H1 (cell line): ENCODE measurements around the gene CMSS1. TPM values are rescaled to one million over a fixed set of nuclear protein-coding genes. Genes with fewer than 3 reads are reported as not detected.

Source experiments
- CTCF ChIA-PET: fragments of 300-600 bp; sonication (Branson Sonifier 250); formaldehyde crosslinking; loops from one replicate; lab custom pipeline; 2021; ENCODE audit not compliant: partially characterized antibody; lab: Charles Lee
- POLR2A ChIA-PET: fragments of 300-600 bp; sonication (Branson Sonifier 250); formaldehyde crosslinking; loops from one replicate; lab custom pipeline; 2021; ENCODE audit warnings: inconsistent platforms; ENCODE audit not compliant: partially characterized antibody; lab: Charles Lee
- DNase-seq, 2 experiments: peaks; one replicate each; pipeline versions ENCODE4 v3.0.0 to v3.0.0-alpha.2; 2010 to 2022; ENCODE audit warnings: low spot score in 2 of 2, low read depth in 1 of 2, mixed read lengths in 1 of 2
- FAIRE-seq: peaks from 2 replicates; lab custom pipeline; 2011; peaks lifted over from hg19 to GRCh38; lab: Jason Lieb, UNC
- H2AFZ ChIP-seq: 2 replicates; pipeline ENCODE4 v1.8.1; 2012; ENCODE audit warnings: low read length, inconsistent platforms
- H2AK5ac ChIP-seq: 2 replicates; pipeline ENCODE4 v1.6.1; 2013; ENCODE audit warnings: low read depth, low read length
- H2BK120ac ChIP-seq: replicated peaks from 2 replicates; pipeline ENCODE3; 2013; ENCODE audit warnings: low read depth, low read length, inconsistent platforms
- H2BK12ac ChIP-seq: 2 replicates; pipeline ENCODE4 v1.6.1; 2013; ENCODE audit warnings: low read depth, low read length
- H2BK15ac ChIP-seq: 2 replicates; pipeline ENCODE4 v1.6.1; 2013; ENCODE audit warnings: low read length
- H2BK20ac ChIP-seq: 2 replicates; pipeline ENCODE4 v1.6.1; 2013; ENCODE audit warnings: low read length
- H2BK5ac ChIP-seq: 2 replicates; pipeline ENCODE4 v1.6.1; 2013; ENCODE audit warnings: low read depth, low read length
- H3K14ac ChIP-seq: 2 replicates; pipeline ENCODE4 v1.6.1; 2013; ENCODE audit warnings: inconsistent platforms; ENCODE audit not compliant: insufficient read length
- H3K18ac ChIP-seq: 2 replicates; pipeline ENCODE4 v1.6.1; 2013; ENCODE audit warnings: low read length; ENCODE audit errors: extremely low read depth
- H3K23ac ChIP-seq: 2 replicates; pipeline ENCODE4 v1.6.1; 2013; ENCODE audit warnings: inconsistent platforms; ENCODE audit not compliant: insufficient read length
- H3K23me2 ChIP-seq: 2 replicates; pipeline ENCODE4 v1.6.1; 2013; ENCODE audit warnings: low read depth, low read length
- H3K27ac ChIP-seq: 2 replicates; pipeline ENCODE4 v1.6.1; 2011; ENCODE audit warnings: low read depth, low read length, inconsistent platforms
- H3K27me3 ChIP-seq, 4 experiments: replicated peaks in 1 of 4; 1 replicate in 1 of 4; 2 replicates in 3 of 4; pipeline versions ENCODE4 v1.6.1 to v1.8.1; 2011 to 2013; ENCODE audit warnings: low read length in 3 of 4, mild to moderate bottlenecking in 3 of 4, inconsistent platforms in 2 of 4, mixed read lengths in 2 of 4, moderate library complexity in 1 of 4; ENCODE audit not compliant: control insufficient read depth in 3 of 4, insufficient read depth in 3 of 4; ENCODE audit errors: extremely low read depth in 1 of 4
- H3K36me3 ChIP-seq, 4 experiments: 2 replicates each; pipeline versions ENCODE4 v1.6.1 to v1.8.1; 2011 to 2013; ENCODE audit warnings: mild to moderate bottlenecking in 4 of 4, low read length in 3 of 4, moderate library complexity in 2 of 4, control low read depth in 1 of 4, inconsistent platforms in 1 of 4; ENCODE audit not compliant: insufficient read depth in 4 of 4, control insufficient read depth in 2 of 4
- H3K4ac ChIP-seq: replicated peaks from 2 replicates; pipeline ENCODE3; 2013; ENCODE audit warnings: low read length, low read depth, mixed read lengths, inconsistent platforms; ENCODE audit not compliant: insufficient read length
- H3K4me1 ChIP-seq, 4 experiments: replicated peaks in 1 of 4; 1 replicate in 1 of 4; 2 replicates in 3 of 4; pipeline versions ENCODE4 v1.6.1 to v1.8.1; 2011 to 2013; ENCODE audit warnings: low read length in 3 of 4, inconsistent platforms in 2 of 4, mixed read lengths in 1 of 4; ENCODE audit not compliant: insufficient read depth in 4 of 4, control insufficient read depth in 3 of 4
- H3K4me2 ChIP-seq, 2 experiments: 2 replicates each; pipeline versions ENCODE4 v1.6.1 to v1.8.1; 2011 to 2013; ENCODE audit warnings: low read depth in 2 of 2, low read length in 2 of 2, control low read depth in 1 of 2, inconsistent platforms in 1 of 2, mild to moderate bottlenecking in 1 of 2; ENCODE audit not compliant: insufficient read depth in 1 of 2
- H3K4me3 ChIP-seq, 4 experiments: fragments of 200-600, 300-600 bp in 1 of 4; sonication (generic), shearing (Covaris generic), sonication (Bioruptor Twin) in 1 of 4; 2 replicates each; pipeline versions ENCODE4 v1.5.1 to v1.8.1; 2011 to 2016; ENCODE audit warnings: low read length in 4 of 4, low read depth in 3 of 4, control low read depth in 2 of 4, inconsistent platforms in 2 of 4, mild to moderate bottlenecking in 2 of 4, mixed read lengths in 1 of 4, moderate library complexity in 1 of 4; ENCODE audit not compliant: insufficient read depth in 2 of 4; ENCODE audit errors: extremely low read depth in 1 of 4
- H3K56ac ChIP-seq: replicated peaks from 2 replicates; pipeline ENCODE3; 2013; ENCODE audit warnings: low read depth, mild to moderate bottlenecking, mixed read lengths, low read length, inconsistent platforms; ENCODE audit not compliant: insufficient read length
- H3K79me1 ChIP-seq: 2 replicates; pipeline ENCODE4 v1.6.1; 2013; ENCODE audit warnings: low read depth, low read length, control low read depth
- H3K79me2 ChIP-seq, 2 experiments: 2 replicates each; pipeline versions ENCODE4 v1.6.1 to v1.8.1; 2012 to 2013; ENCODE audit warnings: low read length in 2 of 2, mild to moderate bottlenecking in 2 of 2, inconsistent platforms in 1 of 2; ENCODE audit not compliant: insufficient read depth in 2 of 2, control insufficient read depth in 1 of 2
- H3K9ac ChIP-seq, 4 experiments: replicated peaks in 1 of 4; 1 replicate in 1 of 4; 2 replicates in 3 of 4; pipeline versions ENCODE4 v1.6.1 to v1.8.1; 2011 to 2013; ENCODE audit warnings: low read depth in 3 of 4, low read length in 3 of 4, control low read depth in 2 of 4, mild to moderate bottlenecking in 2 of 4, moderate library complexity in 2 of 4, inconsistent platforms in 1 of 4; ENCODE audit errors: extremely low read depth in 1 of 4
- H3K9me3 ChIP-seq, 2 experiments: 2 replicates each; pipeline versions ENCODE4 v1.6.1 to v1.8.1; 2012 to 2013; ENCODE audit warnings: mild to moderate bottlenecking in 2 of 2, moderate library complexity in 2 of 2, control low read depth in 1 of 2, inconsistent platforms in 1 of 2, low read depth in 1 of 2, low read length in 1 of 2, mixed read lengths in 1 of 2; ENCODE audit not compliant: insufficient read depth in 2 of 2
- H4K20me1 ChIP-seq, 2 experiments: replicated peaks in 1 of 2; 2 replicates each; pipeline versions ENCODE3 to v1.8.1; 2011 to 2013; ENCODE audit warnings: inconsistent platforms in 2 of 2, low read length in 2 of 2, mild to moderate bottlenecking in 1 of 2; ENCODE audit not compliant: insufficient read depth in 2 of 2, control insufficient read depth in 1 of 2
- H4K5ac ChIP-seq: 2 replicates; pipeline ENCODE4 v1.6.1; 2013; ENCODE audit warnings: low read length, low read depth, mixed read lengths, inconsistent platforms; ENCODE audit not compliant: insufficient read length
- H4K8ac ChIP-seq: 2 replicates; pipeline ENCODE4 v1.8.0; 2013; ENCODE audit warnings: mild to moderate bottlenecking, moderate library complexity, low read length, inconsistent platforms; ENCODE audit not compliant: insufficient read depth; ENCODE audit errors: extremely low read depth
- H4K91ac ChIP-seq: replicated peaks from 2 replicates; pipeline ENCODE3; 2013; ENCODE audit warnings: low read length, mixed read lengths, inconsistent platforms; ENCODE audit not compliant: insufficient read length
- SIX5 ChIP-seq: IDR thresholded peaks from 2 replicates; pipeline ENCODE4 v1.6.1; 2011; ENCODE audit warnings: mild to moderate bottlenecking, low read depth, low read length
- polyA plus RNA-seq, 7 experiments: library from polyadenylated mRNA; depleted of rRNA in 3 of 7; stranded (reverse) in 5 of 7; unstranded in 2 of 7; fragments of >200 nt in 5 of 7; fragments of 200-250 nt in 2 of 7; gene quantifications; 1 replicate in 5 of 7; 2 replicates in 1 of 7; 4 replicates in 1 of 7; pipeline versions ENCODE4 v1.2.1 to v1.2.3, GENCODE V29; 2011 to 2013; ENCODE audit warnings: missing spikeins in 2 of 7, mixed read lengths in 2 of 7
- total RNA-seq: library from RNA; stranded (reverse); fragmentation: NEBNext Ultra II Directional; extraction: Animal tissue kit (Norgen Biotek cat#: 25700); gene quantifications from 2 replicates; pipeline ENCODE4 v1.2.1, GENCODE V29; 2021

CMSS1 gene
- total and polyA plus RNA-seq, 2 of the 8 experiments (the other 6 are each of a cell fraction or from before 2014, with no cell fraction given), result 15.2 to 75.1 TPM

GRCh38 chr3:100104817-100105413, 287.3 kb downstream of the CMSS1 start:
- CTCF ChIA-PET, result interaction anchor here (0.6 to 3.3 kb wide), 9 partner anchors 11 to 273 kb away, joined by 3 to 11 read pairs (median 3); no protein-coding TSS in a partner anchor
- H3K27ac ChIP-seq, result no peak overlapping the region

More at GRCh38 chr3:100104817-100105413, 287.3 kb downstream of the CMSS1 start:
- no peaks in the 10 kb centered on the region for H3K79me1 ChIP-seq
- DNase-seq (no peak), FAIRE-seq (no peak)
- no peaks in the 10 kb centered on the region for H4K20me1 ChIP-seq
- no peak overlapping the region for H3K23ac ChIP-seq
- POLR2A ChIA-PET, result interaction anchor here (0.9 to 1.0 kb wide), 2 partner anchors 155 to 156 kb away, joined by 3 to 4 read pairs; partner anchors contain the start of gene TBC1D23
- no peaks in the 10 kb centered on the region for H3K36me3 ChIP-seq
- no peak overlapping the region for H3K14ac ChIP-seq
- no peak overlapping the region for H2BK12ac ChIP-seq
- no peak overlapping the region for H4K91ac ChIP-seq
- H2AK5ac ChIP-seq, result no peak overlapping the region
- H3K4me1 ChIP-seq, result peaks cover 0 to 2% (median 0%) of the 10 kb centered on the region in 4 experiments; a peak in 1 of 7 replicates
- H2BK15ac ChIP-seq, result no peak overlapping the region
- no peak overlapping the region for H2AFZ ChIP-seq
- no peak overlapping the region for H2BK20ac ChIP-seq
- no peak overlapping the region for H3K9ac ChIP-seq
- H3K27me3 ChIP-seq, result no peaks in the 10 kb centered on the region
- H3K9me3 ChIP-seq, result no peaks in the 10 kb centered on the region
- no peak overlapping the region for H3K18ac ChIP-seq
- no peak for TF ChIP-seq SIX5
- H2BK5ac ChIP-seq, result no peak overlapping the region
- no peaks in the 10 kb centered on the region for H3K79me2 ChIP-seq
- H3K56ac ChIP-seq, result no peak overlapping the region
- no peak overlapping the region for H3K4me2 ChIP-seq
- H4K8ac ChIP-seq, result no peak overlapping the region
- peak overlapping the region; percentile 48 for H4K5ac ChIP-seq
- no peak overlapping the region for H3K4me3 ChIP-seq
- H3K4ac ChIP-seq, result no peak overlapping the region
- no peaks in the 10 kb centered on the region; the same call in 1 of the 2 replicates for H3K23me2 ChIP-seq
- no peak overlapping the region for H2BK120ac ChIP-seq
